Inflammatory macrophage treated with lipopolysaccharide for 4 hours (primary cell): ENCODE data around the gene ZNF764.

Experiments
- DNase-seq: peaks from one replicate; pipeline ENCODE4 v3.0.0-alpha.2; 2020

Gene ZNF764

GRCh38 chr16:30569746-30570635 is 11.8 kb upstream of the ZNF764 start:
- peak; percentile 21 for DNase-seq

DNA sequence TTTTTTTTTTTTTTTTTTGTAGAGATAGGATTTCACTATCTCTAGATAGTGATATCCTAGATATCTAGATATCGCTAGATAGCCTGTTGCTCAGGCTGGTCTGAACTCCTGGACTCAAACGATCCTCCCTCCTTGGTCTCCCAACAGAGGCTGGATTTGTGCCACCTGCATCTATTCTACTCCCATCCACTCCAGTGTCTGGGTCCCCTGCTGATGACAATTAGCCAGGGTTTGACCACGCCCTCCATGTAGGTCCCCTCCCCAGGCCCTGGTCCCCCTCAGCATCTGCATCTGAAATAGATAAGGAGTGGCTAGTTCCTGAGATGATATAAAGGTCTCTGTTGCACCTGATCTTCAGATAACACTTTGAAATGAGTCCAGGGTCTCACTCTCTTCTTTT is 11.1 kb upstream of the ZNF764 start:
- DNase-seq, result no peak

- peak; percentile 97 for DNase-seq
These were observed 9.9 kb upstream of the ZNF764 start for GRCh38 chr16:30567991-30568638.

DNA sequence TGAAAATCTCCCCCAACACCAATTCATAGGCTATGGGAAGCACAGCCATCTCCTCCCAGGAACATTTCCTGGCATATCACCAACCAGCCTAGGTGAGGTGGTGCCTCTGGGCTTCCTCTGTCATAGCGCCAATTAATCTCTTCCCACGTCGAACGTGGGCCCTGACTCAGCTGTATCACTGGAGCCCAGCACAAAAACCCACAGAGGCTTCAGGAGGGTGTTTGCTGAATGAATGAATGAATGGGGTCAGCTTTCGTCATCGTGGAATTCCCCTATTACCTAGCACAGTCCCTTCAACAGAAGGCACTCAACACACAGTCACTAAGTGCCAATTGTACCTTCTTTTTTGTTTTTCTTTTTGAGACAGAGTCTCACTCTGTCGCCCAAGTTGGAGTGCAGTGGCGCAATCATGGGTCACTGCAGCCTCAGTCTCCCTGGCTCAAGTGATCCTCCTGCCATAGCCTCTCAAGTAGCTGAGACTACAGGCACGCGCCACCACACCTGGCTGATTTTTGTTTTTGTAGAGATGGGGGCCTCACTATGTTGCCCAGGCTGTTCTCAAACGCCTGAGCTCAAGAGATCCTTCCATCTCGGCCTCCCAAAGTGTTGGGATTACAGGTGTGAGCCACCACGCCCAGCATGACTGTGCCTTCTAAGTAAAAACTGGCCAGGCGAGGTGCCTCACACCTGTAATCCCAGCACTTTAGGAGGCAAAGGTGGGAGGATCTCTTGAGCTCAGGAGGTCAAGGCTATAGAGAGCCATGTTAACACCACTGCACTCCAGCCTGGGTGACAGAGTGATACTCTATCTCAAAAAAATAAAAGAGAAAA is 9.2 kb upstream of the ZNF764 start:
- DNase-seq, result peak; percentile 62

GRCh38 chr16:30566531-30566930 is 8.4 kb upstream of the ZNF764 start:
- DNase-seq, result no peak

DNA sequence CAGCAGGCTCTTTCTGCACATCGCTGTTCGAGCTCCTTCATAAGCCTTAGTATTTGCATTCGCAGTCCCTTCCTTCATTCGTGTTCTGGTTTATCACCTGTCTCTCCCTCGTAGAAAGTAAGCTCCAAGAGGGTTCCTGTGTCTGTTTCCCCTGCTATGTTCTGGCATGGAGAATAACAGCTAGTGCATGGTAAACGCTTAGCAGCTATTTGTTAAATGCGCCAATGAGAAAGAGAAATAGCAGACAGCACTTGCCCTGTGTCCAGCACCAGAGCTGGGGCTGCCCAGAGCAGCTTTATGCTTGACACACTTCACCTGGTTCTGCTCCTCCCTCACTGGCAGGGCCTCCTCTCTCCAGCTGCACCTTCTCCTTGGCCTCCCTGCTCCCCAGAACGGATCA is 7.8 kb upstream of the ZNF764 start:
- DNase-seq, result no peak

GRCh38 chr16:30565526-30565925 is 7.4 kb upstream of the ZNF764 start:
- no peak for DNase-seq

GRCh38 chr16:30562021-30562420 is 3.8 kb upstream of the ZNF764 start:
- no peak for DNase-seq

DNA sequence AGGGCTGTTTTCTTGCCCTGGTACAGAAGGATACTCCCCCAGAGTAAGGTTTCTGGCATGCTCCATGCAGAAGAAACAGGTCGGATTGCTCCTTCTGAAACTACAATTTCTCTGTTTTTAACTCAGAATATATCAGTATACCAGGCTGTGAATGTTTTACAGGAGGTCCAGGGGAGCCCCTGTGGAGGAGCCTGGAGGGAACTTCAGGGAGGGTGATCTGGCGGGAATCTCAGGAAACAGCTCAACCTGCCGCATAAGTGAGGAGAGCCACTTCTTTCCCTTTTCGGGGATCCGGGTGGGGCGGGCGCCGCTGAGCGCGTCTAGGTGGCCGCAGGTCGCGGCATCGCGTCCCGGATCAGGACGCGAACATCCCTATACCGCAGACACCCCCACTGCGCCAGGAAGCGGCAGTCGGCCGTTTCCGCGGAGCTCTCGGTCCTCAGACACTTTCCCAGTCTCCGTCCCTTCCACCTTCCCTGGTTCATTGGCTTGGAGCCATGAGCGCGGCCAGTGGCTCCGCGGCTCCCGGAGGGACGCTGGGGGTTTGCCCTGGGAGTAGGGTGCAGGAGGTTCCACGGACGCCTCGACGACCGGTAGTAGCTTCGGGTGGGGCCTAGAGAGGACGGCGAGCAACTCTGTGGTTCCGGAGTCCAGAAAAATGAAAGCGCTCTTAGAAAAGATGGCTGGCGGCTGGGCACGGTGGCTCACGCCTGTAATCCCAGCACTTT is 3.1 kb upstream of the ZNF764 start:
- peak; percentile 36 for DNase-seq

GRCh38 chr16:30559690-30560089 is 1.5 kb upstream of the ZNF764 start:
- peak; percentile 64 for DNase-seq

DNA sequence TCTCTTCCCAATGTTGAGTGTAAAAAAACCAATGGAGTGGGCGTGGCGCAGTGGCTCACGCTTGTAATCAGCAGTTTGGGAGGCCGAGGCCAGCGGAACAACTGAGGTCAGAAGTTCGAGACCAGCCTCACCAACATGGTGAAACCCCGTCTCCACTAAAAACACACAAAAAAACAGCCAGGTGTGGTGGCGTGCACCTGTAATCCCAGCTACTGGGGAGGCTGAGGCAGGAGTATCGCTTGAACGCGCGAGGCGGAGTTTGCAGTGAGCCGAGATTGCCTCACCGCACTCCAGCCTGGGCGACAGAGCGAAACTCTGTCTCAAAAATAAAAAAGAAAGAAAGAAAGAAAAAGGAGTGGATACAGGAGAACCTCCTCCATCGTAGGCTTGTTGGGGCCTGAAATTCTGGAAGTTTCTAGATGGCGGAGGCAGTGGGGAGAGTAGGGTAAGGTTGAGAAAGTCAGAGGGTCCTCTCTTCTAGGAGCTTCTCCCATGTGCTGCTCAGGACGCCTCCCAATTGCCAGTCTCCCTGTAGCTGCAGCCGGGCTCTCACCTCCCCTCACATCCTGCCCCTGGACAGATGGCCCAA is 709 bp upstream of the ZNF764 start:
- no peak for DNase-seq

DNA sequence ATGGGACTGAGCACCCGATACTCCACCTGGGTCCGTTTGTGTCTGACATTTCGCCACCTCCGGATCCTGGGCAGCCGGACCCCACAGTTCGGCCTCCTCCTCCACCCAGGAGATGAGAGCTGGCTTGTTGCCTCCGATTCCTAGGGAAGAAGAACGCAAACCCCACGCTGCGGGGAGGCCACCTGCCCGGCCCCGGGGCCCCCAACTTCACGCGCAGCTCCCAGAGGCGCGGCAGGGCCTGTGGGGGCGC is 542 bp downstream of the ZNF764 start:
- DNase-seq, result no peak

DNA sequence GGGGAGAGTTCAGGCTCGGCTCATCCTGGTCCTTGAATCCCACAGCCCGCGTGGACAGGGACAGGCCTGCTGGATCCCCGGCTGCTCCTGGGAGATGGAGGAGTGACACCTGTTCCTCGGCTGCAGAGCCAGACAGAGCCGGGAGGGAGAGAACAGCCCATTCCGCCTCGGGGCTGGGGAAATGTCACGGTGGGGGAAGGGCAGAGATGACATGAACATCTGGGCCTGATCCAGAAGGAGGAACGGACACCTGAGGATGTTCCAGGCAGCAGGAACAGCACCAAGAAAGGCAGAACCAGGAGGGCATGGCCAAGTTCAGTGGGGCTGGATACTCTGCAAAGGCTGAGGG is 2.1 kb downstream of the ZNF764 start:
- DNase-seq, result no peak

- no peak for DNase-seq
These were observed 2.7 kb downstream of the ZNF764 start for GRCh38 chr16:30555315-30556124.

DNA sequence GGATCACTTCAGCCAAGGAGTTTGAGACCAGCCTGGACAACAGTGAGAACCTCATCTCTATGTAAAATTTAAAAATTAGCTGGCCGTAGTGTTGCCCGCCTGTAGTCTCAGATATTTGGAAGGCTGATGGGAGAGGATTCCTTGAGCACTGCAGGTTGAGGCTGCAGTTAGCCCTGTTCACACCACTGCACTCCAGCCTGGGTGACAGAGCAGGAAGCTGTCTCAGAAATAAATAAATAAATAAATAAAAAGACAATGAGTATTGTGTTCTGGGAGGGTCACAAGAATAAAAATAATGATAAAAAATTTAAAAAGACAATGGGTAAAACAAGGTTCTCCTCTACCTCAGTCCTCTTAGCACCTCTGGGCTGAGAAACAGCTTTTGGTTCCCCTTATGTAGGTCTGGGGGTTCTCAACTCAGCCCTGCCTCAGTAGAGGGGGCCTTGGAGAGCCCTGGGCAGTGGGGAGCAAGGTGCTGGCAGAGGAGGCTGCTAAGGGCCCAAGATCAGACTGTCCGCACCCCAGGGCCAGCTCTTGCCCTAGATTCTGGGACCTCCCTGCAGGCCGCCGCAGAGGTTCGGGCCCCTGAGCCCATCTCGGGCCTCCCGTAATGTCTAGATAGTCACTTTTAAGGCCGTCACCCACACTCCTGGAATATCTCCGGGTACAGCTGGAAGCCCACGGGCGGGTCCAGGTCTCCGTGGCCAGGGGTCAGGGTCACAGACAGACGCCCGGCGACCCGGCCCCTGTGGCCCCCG is 3.4 kb downstream of the ZNF764 start:
- no peak for DNase-seq

- peak; percentile 27 for DNase-seq
These were observed 4.7 kb downstream of the ZNF764 start for GRCh38 chr16:30553393-30553899.

GRCh38 chr16:30552956-30553355 is 5.2 kb downstream of the ZNF764 start:
- no peak for DNase-seq

DNA sequence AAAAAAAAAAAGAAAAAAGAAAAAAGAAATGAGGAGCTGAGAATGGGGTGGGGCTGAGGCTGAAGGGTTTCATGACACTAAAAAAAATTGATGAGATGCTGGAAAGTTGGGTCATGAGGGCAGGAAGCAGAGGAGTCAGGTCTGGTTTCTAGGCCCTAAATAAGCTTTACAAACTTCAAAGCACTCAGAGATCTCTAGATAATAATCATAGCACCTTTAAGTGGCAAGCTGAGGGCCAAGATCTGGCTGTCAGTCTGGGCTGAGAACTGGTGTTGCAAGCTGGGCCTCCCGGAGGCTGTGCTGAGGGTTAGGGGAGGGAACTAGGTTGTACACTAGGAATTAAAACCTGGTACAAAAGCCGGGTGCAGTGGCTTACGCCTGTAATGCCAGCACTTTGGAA is 6.4 kb downstream of the ZNF764 start:
- no peak for DNase-seq

DNA sequence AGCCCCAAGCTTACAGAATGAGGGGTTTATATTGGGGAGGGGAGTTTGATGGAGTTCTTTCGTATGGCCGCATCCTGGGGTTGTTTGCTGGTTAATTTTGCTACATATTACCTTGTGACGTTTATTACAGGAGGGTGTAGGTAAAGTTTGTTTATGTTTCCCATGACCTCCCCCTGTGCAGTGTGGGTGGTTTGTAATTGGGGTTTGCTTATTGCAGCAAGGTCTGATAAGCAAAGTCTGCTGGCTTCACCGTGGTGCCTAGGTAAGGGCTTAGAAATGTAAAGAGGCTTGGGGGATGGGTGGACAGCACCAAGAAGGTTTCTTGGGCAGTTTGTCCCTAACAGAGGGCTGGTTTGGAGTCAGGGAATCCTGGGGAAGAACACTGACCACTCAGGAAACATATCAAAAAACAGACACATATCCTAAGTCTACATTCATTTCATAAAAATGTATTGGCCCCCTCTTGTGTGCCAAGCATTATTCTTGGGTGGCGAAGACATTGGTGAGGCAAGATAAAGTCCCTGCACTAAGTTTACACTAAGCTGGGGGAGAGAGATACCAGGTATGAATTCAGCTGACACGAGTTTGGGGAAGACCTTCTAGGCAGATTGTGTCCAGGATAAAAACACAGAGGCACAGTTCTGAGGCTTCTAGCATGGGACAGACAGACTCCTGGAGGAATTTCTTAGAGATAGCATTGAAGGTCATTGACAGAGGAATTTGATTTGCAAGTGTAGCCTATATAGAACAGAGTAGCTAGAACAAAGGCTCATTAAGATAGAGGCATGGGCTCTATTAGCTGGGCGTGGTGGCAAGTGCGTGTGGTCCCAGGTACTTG is 9.5 kb downstream of the ZNF764 start:
- DNase-seq, result no peak

DNA sequence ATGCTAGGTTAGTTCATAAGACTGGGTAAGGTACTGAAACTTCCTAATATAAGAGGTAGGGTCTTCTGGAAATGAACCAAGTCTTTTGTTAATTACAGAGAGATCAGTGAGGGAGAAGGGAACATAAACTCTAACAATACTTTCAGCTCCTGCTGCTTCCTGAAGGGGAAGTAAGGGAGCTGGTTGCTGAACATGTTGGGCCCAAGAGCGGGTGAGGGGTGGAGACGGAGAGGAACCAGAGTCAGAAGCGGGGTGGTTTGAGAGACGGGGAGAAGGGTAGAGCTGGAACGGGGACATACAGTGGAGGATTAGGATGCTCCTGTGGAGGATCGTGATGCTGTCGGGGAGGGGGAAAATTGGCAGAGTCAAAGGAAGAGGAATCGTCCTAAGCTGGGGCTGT is 12.1 kb downstream of the ZNF764 start:
- peak; percentile 49 for DNase-seq
